Mesothelial cell of epicardium (in vitro differentiated cells): ENCODE measurements around the gene CBX4. TPM values are rescaled to one million over a fixed set of nuclear protein-coding genes. Genes with fewer than 3 reads are reported as not detected.

Source experiments
- DNase-seq, 2 experiments: peaks; one replicate each; pipeline ENCODE4 v3.0.0; 2021; ENCODE audit warnings: low spot score in 2 of 2; ENCODE audit not compliant: unreplicated experiment in 2 of 2
- H3K27ac Mint-ChIP-seq: 2 replicates; pipeline ENCODE4 v1.8.0; 2021; ENCODE audit warnings: mixed read lengths
- H3K27me3 Mint-ChIP-seq: 2 replicates; pipeline ENCODE4 v1.8.0; 2021; ENCODE audit warnings: low read depth, mixed read lengths
- H3K36me3 Mint-ChIP-seq: 2 replicates; pipeline ENCODE4 v1.8.0; 2021; ENCODE audit warnings: mixed read lengths
- H3K4me1 Mint-ChIP-seq: 2 replicates; pipeline ENCODE4 v1.8.0; 2021; ENCODE audit warnings: mixed read lengths
- H3K4me3 Mint-ChIP-seq: 2 replicates; pipeline ENCODE4 v1.8.0; 2021; ENCODE audit warnings: mild to moderate bottlenecking, moderate library complexity, mixed read lengths
- H3K9me3 Mint-ChIP-seq: 2 replicates; pipeline ENCODE4 v1.8.0; 2021; ENCODE audit warnings: mixed read lengths
- total RNA-seq: library from RNA; stranded (reverse); gene quantifications from 3 replicates; pipeline ENCODE4 v1.2.1, GENCODE V29; 2021
- TF ChIP-seq, protein P1 (sequence below): fragments of 200-600 bp; sonication (generic); IDR thresholded peaks from one replicate; pipeline ENCODE4 v1.5.0; 2021; ENCODE audit warnings: antibody characterized with exemption; ENCODE audit not compliant: unreplicated experiment

The CBX4 gene
- total RNA-seq, 1 donor from 2014 or later, result 32.1 TPM

DNA sequence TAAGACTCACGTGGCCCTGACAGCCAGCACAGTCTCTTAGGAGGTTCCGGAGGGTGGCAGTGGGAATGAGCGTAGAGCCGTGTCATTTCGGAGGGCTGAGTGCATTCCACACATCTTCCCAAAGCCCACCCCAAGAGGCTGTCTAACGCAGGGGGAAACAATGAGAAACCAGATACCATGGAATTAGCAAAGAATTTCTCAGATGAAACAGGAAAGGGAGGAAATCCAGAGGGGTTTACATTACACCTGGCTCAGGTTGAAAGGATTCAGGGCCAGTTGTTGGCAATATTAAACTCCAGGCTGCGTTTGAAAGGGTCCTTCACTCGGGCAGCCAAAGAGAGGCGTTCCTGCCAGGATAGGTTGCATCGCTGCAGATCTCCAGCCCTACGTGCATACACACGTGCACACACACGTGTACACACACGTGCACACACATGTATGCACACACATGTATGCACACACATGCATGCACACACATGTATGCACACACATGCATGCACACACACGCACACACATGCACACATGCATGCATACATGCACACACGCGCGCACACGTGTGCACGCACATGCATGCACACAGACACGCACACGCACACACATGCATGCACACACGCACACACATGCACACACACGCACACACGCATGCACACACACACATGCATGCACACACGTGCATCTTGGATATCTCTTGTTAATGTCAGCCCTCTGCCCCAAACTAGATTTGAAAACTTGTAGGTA, 12.2 kb downstream of the CBX4 start:
- Mint-ChIP-seq H3K9me3 (no peaks in the 10 kb centered on the region), H3K4me3 (no peak overlapping the region), H3K36me3 (no peaks in the 10 kb centered on the region), H3K4me1 (peaks cover 36% of the 10 kb centered on the region), H3K27ac (no peak overlapping the region), H3K27me3 (peaks cover 37% of the 10 kb centered on the region)
- TF ChIP-seq, protein P1, sequence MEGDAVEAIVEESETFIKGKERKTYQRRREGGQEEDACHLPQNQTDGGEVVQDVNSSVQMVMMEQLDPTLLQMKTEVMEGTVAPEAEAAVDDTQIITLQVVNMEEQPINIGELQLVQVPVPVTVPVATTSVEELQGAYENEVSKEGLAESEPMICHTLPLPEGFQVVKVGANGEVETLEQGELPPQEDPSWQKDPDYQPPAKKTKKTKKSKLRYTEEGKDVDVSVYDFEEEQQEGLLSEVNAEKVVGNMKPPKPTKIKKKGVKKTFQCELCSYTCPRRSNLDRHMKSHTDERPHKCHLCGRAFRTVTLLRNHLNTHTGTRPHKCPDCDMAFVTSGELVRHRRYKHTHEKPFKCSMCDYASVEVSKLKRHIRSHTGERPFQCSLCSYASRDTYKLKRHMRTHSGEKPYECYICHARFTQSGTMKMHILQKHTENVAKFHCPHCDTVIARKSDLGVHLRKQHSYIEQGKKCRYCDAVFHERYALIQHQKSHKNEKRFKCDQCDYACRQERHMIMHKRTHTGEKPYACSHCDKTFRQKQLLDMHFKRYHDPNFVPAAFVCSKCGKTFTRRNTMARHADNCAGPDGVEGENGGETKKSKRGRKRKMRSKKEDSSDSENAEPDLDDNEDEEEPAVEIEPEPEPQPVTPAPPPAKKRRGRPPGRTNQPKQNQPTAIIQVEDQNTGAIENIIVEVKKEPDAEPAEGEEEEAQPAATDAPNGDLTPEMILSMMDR, result no peak
- DNase-seq, result no peak

DNA sequence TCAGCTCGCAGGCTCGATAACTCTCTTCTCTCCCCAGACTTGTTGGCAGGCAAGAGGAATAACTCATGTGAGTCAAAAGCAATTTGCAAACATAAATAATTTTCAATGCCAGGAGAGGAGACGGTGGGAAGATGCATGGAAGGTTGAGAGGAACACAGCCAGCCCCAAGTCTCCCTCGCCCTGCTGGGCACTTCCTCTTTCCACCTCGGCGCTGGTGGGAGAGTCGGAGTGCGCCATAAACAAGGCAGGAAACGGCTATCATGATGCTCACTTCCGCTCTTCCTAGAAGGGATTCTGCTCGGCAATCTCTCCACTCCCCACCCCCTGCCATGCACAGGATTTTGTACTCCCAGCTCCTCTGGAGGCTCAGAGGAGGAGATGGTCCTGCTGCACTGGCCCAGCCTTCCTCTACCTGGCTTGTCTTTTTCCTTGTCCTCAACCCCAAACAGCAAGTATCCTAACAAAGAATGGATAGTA, 13.0 kb downstream of the CBX4 start:
- no peaks in the 10 kb centered on the region for H3K36me3 Mint-ChIP-seq
- TF ChIP-seq, protein P1, result no peak
- peaks cover 32% of the 10 kb centered on the region for H3K4me1 Mint-ChIP-seq
- H3K27ac Mint-ChIP-seq, result no peak overlapping the region
- peaks cover 41% of the 10 kb centered on the region for H3K27me3 Mint-ChIP-seq
- H3K4me3 Mint-ChIP-seq, result peak overlapping the region; percentile 11
- DNase-seq, result no peak
- H3K9me3 Mint-ChIP-seq, result no peaks in the 10 kb centered on the region

DNA sequence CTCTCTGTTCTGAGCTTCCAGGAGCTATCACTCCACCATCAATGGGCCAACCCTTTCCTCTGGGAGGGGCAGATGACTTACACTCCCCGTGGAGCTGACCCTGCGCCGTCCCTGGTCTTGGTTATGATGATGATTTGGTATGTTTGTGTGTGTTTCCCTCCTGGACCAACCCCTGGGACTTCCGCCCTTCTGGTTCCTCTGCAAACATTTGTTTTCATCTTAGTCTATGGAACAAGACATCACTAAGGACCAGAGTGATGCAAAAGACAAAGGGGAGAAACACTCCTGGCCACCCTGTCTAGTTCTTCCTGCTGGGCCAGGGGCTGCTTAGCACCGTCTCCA, 13.7 kb downstream of the CBX4 start:
- DNase-seq, result no peak
- Mint-ChIP-seq H3K4me3 (no peak overlapping the region), H3K27ac (no peak overlapping the region), H3K4me1 (peaks cover 31% of the 10 kb centered on the region), H3K9me3 (no peaks in the 10 kb centered on the region), H3K36me3 (no peaks in the 10 kb centered on the region), H3K27me3 (peaks cover 48% of the 10 kb centered on the region)
- TF ChIP-seq, protein P1, result no peak

DNA sequence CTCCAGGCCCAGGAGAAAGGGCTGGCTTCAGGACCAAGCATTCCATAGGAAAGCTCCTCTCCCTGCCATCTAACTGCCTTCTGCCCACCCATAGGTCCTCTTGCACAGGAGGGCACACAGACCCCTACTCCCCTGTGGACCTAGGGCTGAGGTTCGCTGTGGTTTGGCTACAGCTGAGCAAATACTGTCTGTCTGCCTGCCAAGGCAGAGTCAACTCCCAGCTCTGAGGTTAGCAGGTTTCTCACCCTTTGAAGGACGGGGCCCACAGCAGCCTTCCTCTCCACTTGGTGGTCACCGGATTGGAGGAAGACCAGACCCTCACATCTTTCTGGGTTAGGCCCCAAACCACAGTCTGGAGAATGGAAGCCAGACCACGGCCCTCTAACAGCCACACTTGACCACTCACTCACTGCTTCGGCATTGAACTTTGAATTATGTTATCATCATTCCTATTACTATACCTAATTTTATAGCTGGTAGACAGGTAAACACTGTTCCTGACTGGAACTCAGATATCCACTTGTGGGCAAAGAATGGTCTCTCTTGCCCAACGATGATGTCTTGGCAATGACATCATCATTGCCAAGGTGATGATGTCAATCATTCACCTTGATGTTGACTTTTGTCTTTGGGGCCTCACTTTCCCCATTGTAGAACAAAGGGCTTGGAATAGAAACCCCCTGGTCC, 14.2 kb downstream of the CBX4 start:
- Mint-ChIP-seq H3K27me3 (peaks cover 52% of the 10 kb centered on the region), H3K27ac (no peak overlapping the region), H3K36me3 (no peaks in the 10 kb centered on the region), H3K4me3 (no peak overlapping the region), H3K9me3 (no peaks in the 10 kb centered on the region), H3K4me1 (peaks cover 31% of the 10 kb centered on the region)
- TF ChIP-seq, protein P1, result no peak
- DNase-seq, result no peak

DNA sequence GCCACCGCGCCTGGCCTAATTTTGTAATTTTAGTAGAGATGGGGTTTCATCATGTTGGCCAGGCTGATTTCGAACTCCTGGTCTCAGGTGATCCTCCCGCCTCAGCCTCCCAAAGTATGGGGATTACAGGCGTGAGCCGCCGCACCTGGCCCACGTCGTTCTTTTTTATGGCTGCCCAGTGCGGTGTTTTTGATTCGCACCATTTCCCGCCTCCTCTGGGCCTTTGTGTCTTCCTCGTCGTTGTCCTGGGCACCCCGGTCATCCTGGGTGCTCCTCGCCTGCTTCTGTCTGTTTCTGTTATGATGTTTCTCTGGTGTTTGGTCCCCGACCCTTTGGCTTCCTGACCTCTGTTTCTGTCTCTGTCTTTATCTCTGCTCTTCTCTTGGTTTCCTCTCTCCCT, 15.0 kb downstream of the CBX4 start:
- Mint-ChIP-seq H3K4me3 (no peak overlapping the region), H3K36me3 (no peaks in the 10 kb centered on the region), H3K4me1 (peaks cover 26% of the 10 kb centered on the region), H3K27me3 (peaks cover 56% of the 10 kb centered on the region), H3K27ac (no peak overlapping the region), H3K9me3 (no peaks in the 10 kb centered on the region)
- DNase-seq, result no peak
- TF ChIP-seq, protein P1, result no peak
